Type B pancreatic cell (in vitro differentiated cells): ENCODE data around the gene GPC6. TPM values are rescaled to one million over a fixed set of nuclear protein-coding genes. Genes with fewer than 3 reads are reported as not detected.

Source experiments
- DNase-seq: peaks from one replicate; pipeline ENCODE4 v3.0.0; 2021; ENCODE audit warnings: mixed read lengths; ENCODE audit not compliant: unreplicated experiment; ENCODE audit errors: extremely low spot score
- H3K27ac Mint-ChIP-seq: 2 replicates; pipeline ENCODE4 v1.8.0; 2021; ENCODE audit warnings: mild to moderate bottlenecking, mixed read lengths
- H3K27me3 Mint-ChIP-seq: 2 replicates; pipeline ENCODE4 v1.8.0; 2021; ENCODE audit warnings: mixed read lengths
- H3K36me3 Mint-ChIP-seq: 2 replicates; pipeline ENCODE4 v1.8.0; 2021; ENCODE audit warnings: mixed read lengths
- H3K4me1 Mint-ChIP-seq: one replicate; pipeline ENCODE4 v1.8.0; 2021; ENCODE audit warnings: mixed read lengths; ENCODE audit not compliant: unreplicated experiment
- H3K4me3 Mint-ChIP-seq: 2 replicates; pipeline ENCODE4 v1.8.0; 2021; ENCODE audit warnings: mild to moderate bottlenecking, mixed read lengths
- H3K9me3 Mint-ChIP-seq: 2 replicates; pipeline ENCODE4 v1.8.0; 2021; ENCODE audit warnings: mixed read lengths
- CTCF ChIP-seq: fragments of 200-600 bp; sonication (generic); conservative IDR thresholded peaks from 2 replicates; pipeline ENCODE4 v1.5.0; 2021; ENCODE audit warnings: antibody characterized with exemption, mild to moderate bottlenecking
- total RNA-seq: library from RNA; stranded (reverse); gene quantifications from 2 replicates; pipeline ENCODE4 v1.2.1, GENCODE V29; 2021; ENCODE audit warnings: low replicate concordance

Gene GPC6
- total RNA-seq, 1 donor from 2014 or later: 30.5 TPM

GRCh38 chr13:93217721-93218261 is 8.8 kb upstream of the GPC6 start:
- DNase-seq: no peak
- peaks cover 6% of the 10 kb centered on the region for H3K4me1 Mint-ChIP-seq
- no peak for TF ChIP-seq CTCF
- H3K27me3 Mint-ChIP-seq: no peaks in the 10 kb centered on the region
- peak overlapping the region; percentile 21 for H3K27ac Mint-ChIP-seq
- H3K4me3 Mint-ChIP-seq: no peak overlapping the region
- H3K9me3 Mint-ChIP-seq: no peaks in the 10 kb centered on the region
- H3K36me3 Mint-ChIP-seq: no peaks in the 10 kb centered on the region

GRCh38 chr13:93218583-93218982 is 8.0 kb upstream of the GPC6 start:
- TF ChIP-seq CTCF: no peak
- H3K36me3 Mint-ChIP-seq: no peaks in the 10 kb centered on the region
- no peaks in the 10 kb centered on the region for H3K9me3 Mint-ChIP-seq
- H3K4me3 Mint-ChIP-seq: no peak overlapping the region
- no peak overlapping the region for H3K27ac Mint-ChIP-seq
- peaks cover 6% of the 10 kb centered on the region for H3K4me1 Mint-ChIP-seq
- no peaks in the 10 kb centered on the region for H3K27me3 Mint-ChIP-seq
- DNase-seq: no peak

GRCh38 chr13:93220073-93220472 is 6.5 kb upstream of the GPC6 start:
- H3K36me3 Mint-ChIP-seq: no peaks in the 10 kb centered on the region
- no peak for TF ChIP-seq CTCF
- no peak for DNase-seq
- peaks cover 5% of the 10 kb centered on the region for H3K9me3 Mint-ChIP-seq
- H3K27me3 Mint-ChIP-seq: no peaks in the 10 kb centered on the region
- H3K4me3 Mint-ChIP-seq: no peak overlapping the region
- H3K27ac Mint-ChIP-seq: no peak overlapping the region
- peaks cover 14% of the 10 kb centered on the region for H3K4me1 Mint-ChIP-seq

GRCh38 chr13:93222976-93223375 is 3.6 kb upstream of the GPC6 start:
- no peak for DNase-seq
- Mint-ChIP-seq H3K27me3 (peaks cover 3% of the 10 kb centered on the region), H3K27ac (no peak overlapping the region), H3K9me3 (peaks cover 5% of the 10 kb centered on the region), H3K4me1 (peaks cover 13% of the 10 kb centered on the region), H3K36me3 (no peaks in the 10 kb centered on the region), H3K4me3 (no peak overlapping the region)
- TF ChIP-seq CTCF: no peak

- peaks cover 3% of the 10 kb centered on the region for H3K27me3 Mint-ChIP-seq
- H3K4me1 Mint-ChIP-seq: peaks cover 13% of the 10 kb centered on the region
- peaks cover 5% of the 10 kb centered on the region for H3K9me3 Mint-ChIP-seq
Measured at GRCh38 chr13:93224535-93224934, 2.1 kb upstream of the GPC6 start.

More at GRCh38 chr13:93224535-93224934, 2.1 kb upstream of the GPC6 start:
- no peak for DNase-seq
- no peak overlapping the region for H3K4me3 Mint-ChIP-seq
- H3K27ac Mint-ChIP-seq: no peak overlapping the region
- TF ChIP-seq CTCF: no peak
- H3K36me3 Mint-ChIP-seq: no peaks in the 10 kb centered on the region
